Glutamatergic neuron (in vitro differentiated cells): Measurements from ENCODE around the gene TMEM87B. TPM values are rescaled to one million over a fixed set of nuclear protein-coding genes. Genes with fewer than 3 reads are reported as not detected.

Experiments used
- DNase-seq: peaks from one replicate; pipeline ENCODE4 v3.0.0; 2022
- H3K27ac Mint-ChIP-seq: one replicate; pipeline ENCODE4 v1.8.0; 2020; ENCODE audit warnings: mild to moderate bottlenecking, mixed read lengths, inconsistent platforms; ENCODE audit not compliant: unreplicated experiment
- H3K27me3 Mint-ChIP-seq: one replicate; pipeline ENCODE4 v1.8.0; 2020; ENCODE audit warnings: mild to moderate bottlenecking, moderate library complexity, mixed read lengths, inconsistent platforms; ENCODE audit not compliant: unreplicated experiment
- H3K36me3 Mint-ChIP-seq: one replicate; pipeline ENCODE4 v1.8.0; 2020; ENCODE audit warnings: mild to moderate bottlenecking, mixed read lengths, inconsistent platforms; ENCODE audit not compliant: unreplicated experiment
- H3K4me1 Mint-ChIP-seq: one replicate; pipeline ENCODE4 v1.8.0; 2020; ENCODE audit warnings: mild to moderate bottlenecking, low read depth, mixed read lengths, inconsistent platforms; ENCODE audit not compliant: unreplicated experiment
- H3K4me3 Mint-ChIP-seq: one replicate; pipeline ENCODE4 v1.8.0; 2020; ENCODE audit warnings: mild to moderate bottlenecking, mixed read lengths, inconsistent platforms; ENCODE audit not compliant: unreplicated experiment
- H3K9me3 Mint-ChIP-seq: one replicate; pipeline ENCODE4 v1.8.0; 2020; ENCODE audit warnings: mild to moderate bottlenecking, moderate library complexity, mixed read lengths, inconsistent platforms; ENCODE audit not compliant: unreplicated experiment
- total RNA-seq: library from RNA; stranded (reverse); fragmentation: NEBNext Ultra II Directional; extraction: Animal tissue kit (Norgen Biotek cat#: 25700); gene quantifications from one replicate; pipeline ENCODE4 v1.2.1, GENCODE V29; 2021; ENCODE audit not compliant: unreplicated experiment
- TF ChIP-seq, protein P1 (sequence below): fragments of 200-600 bp; sonication (generic); IDR thresholded peaks from one replicate; pipeline ENCODE4 v1.5.0; 2021; ENCODE audit not compliant: partially characterized antibody, unreplicated experiment

Gene TMEM87B
- total RNA-seq, 1 donor from 2014 or later: 8.6 TPM

- Mint-ChIP-seq H3K4me1 (peaks cover 1% of the 10 kb centered on the region), H3K27ac (no peak overlapping the region), H3K9me3 (no peaks in the 10 kb centered on the region), H3K4me3 (no peak overlapping the region), H3K36me3 (no peaks in the 10 kb centered on the region), H3K27me3 (peaks cover 2% of the 10 kb centered on the region)
- TF ChIP-seq, protein P1, sequence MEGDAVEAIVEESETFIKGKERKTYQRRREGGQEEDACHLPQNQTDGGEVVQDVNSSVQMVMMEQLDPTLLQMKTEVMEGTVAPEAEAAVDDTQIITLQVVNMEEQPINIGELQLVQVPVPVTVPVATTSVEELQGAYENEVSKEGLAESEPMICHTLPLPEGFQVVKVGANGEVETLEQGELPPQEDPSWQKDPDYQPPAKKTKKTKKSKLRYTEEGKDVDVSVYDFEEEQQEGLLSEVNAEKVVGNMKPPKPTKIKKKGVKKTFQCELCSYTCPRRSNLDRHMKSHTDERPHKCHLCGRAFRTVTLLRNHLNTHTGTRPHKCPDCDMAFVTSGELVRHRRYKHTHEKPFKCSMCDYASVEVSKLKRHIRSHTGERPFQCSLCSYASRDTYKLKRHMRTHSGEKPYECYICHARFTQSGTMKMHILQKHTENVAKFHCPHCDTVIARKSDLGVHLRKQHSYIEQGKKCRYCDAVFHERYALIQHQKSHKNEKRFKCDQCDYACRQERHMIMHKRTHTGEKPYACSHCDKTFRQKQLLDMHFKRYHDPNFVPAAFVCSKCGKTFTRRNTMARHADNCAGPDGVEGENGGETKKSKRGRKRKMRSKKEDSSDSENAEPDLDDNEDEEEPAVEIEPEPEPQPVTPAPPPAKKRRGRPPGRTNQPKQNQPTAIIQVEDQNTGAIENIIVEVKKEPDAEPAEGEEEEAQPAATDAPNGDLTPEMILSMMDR: no peak
- DNase-seq: no peak
Observed at GRCh38 chr2:112153179-112153490, 98.1 kb downstream of the TMEM87B start.

GRCh38 chr2:112153501-112153900 lies 98.4 kb downstream of the TMEM87B start:
- no peak overlapping the region for H3K4me3 Mint-ChIP-seq
- H3K36me3 Mint-ChIP-seq: no peaks in the 10 kb centered on the region
- no peak for DNase-seq
- no peaks in the 10 kb centered on the region for H3K9me3 Mint-ChIP-seq
- peaks cover 2% of the 10 kb centered on the region for H3K27me3 Mint-ChIP-seq
- H3K4me1 Mint-ChIP-seq: peaks cover 1% of the 10 kb centered on the region
- TF ChIP-seq, protein P1: no peak
- no peak overlapping the region for H3K27ac Mint-ChIP-seq

- TF ChIP-seq, protein P1: no peak
- Mint-ChIP-seq H3K4me3 (no peak overlapping the region), H3K27ac (no peak overlapping the region), H3K4me1 (peaks cover 1% of the 10 kb centered on the region), H3K9me3 (no peaks in the 10 kb centered on the region), H3K27me3 (peaks cover 2% of the 10 kb centered on the region), H3K36me3 (no peaks in the 10 kb centered on the region)
- DNase-seq: no peak
Observed at GRCh38 chr2:112154246-112155117, 99.4 kb downstream of the TMEM87B start.

DNA sequence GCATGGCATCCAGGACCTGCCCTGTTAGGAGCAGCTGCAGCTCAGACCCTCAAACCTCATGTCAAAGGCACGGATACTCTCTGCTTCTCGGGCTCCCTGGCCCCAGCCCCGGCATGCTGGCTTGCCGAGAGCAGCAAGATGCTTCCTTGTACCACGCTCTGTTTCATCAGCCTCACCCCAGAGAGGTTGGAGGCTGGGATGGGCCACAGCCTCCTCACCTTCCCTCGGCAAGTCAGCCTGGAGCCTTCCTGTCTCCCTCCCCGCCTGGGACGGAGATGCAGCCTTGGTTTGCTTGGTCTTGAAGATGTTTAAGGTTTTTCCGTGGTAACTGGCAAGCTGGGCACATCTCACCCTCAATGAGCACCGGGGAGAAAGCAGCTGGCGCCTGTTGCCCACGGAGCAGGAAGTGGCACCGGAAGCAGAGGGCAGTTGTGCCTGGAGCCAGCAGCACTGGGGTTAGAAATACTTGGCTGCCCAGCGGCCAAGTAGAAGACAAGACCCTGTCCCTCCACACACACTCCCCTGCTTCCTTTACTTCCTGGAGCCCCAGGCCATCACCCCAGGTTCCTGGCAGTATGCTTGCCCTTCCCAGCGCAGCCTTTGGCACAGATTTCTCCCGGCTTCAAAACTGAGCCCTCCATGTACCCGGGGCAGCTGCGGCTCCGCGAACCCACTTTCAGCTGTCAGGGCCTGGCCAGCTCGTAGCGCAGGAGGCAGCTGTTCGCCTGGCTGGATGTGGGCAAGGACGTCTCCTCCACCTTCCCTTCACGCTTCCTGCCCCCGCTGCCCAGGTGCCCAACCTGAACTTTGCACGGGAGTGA lies 100.5 kb downstream of the TMEM87B start:
- no peak for DNase-seq
- H3K36me3 Mint-ChIP-seq: peaks cover 5% of the 10 kb centered on the region
- no peaks in the 10 kb centered on the region for H3K9me3 Mint-ChIP-seq
- no peak overlapping the region for H3K4me3 Mint-ChIP-seq
- TF ChIP-seq, protein P1: no peak
- peak overlapping the region; percentile 34 for H3K27ac Mint-ChIP-seq
- no peaks in the 10 kb centered on the region for H3K4me1 Mint-ChIP-seq
- H3K27me3 Mint-ChIP-seq: peaks cover 5% of the 10 kb centered on the region
